DOHH2 (cell line): ENCODE results near the gene TNFRSF25.

Source experiments
- H3F3A ChIP-seq: fragments of 200-600 bp; sonication (generic), shearing (Covaris generic); 2 replicates; pipeline ENCODE4 v1.6.0; 2016; ENCODE audit warnings: antibody characterized with exemption, mild to moderate bottlenecking; ENCODE audit not compliant: control insufficient read depth, insufficient read depth
- H3K27ac ChIP-seq: fragments of 200-600 bp; sonication (generic); 2 replicates; pipeline ENCODE4 v1.5.1; 2014; ENCODE audit warnings: low read depth, mild to moderate bottlenecking, low read length, moderate library complexity
- H3K27me3 ChIP-seq: fragments of 200-600 bp; sonication (generic); 2 replicates; pipeline ENCODE4 v1.6.1; 2014; ENCODE audit warnings: mild to moderate bottlenecking, low read length, mixed read lengths; ENCODE audit not compliant: control insufficient read depth
- H3K36me3 ChIP-seq: fragments of 200-600 bp; sonication (generic); 2 replicates; pipeline ENCODE4 v1.6.1; 2014; ENCODE audit warnings: mild to moderate bottlenecking, low read length, moderate library complexity, mixed read lengths; ENCODE audit not compliant: control insufficient read depth
- H3K4me1 ChIP-seq: fragments of 200-600 bp; sonication (generic); 2 replicates; pipeline ENCODE4 v1.6.1; 2014; ENCODE audit warnings: mild to moderate bottlenecking, low read length, mixed read lengths; ENCODE audit not compliant: control insufficient read depth
- H3K4me2 ChIP-seq: fragments of 200-600 bp; sonication (generic); 2 replicates; pipeline ENCODE4 v1.6.0; 2014; ENCODE audit warnings: mild to moderate bottlenecking, low read length, moderate library complexity
- H3K4me3 ChIP-seq: fragments of 200-600 bp; sonication (generic); 2 replicates; pipeline ENCODE4 v1.5.1; 2014; ENCODE audit warnings: mild to moderate bottlenecking, low read length, mixed read lengths
- H3K79me2 ChIP-seq: fragments of 200-600 bp; sonication (generic); 2 replicates; pipeline ENCODE4 v1.6.1; 2014; ENCODE audit warnings: mild to moderate bottlenecking, low read length, mixed read lengths; ENCODE audit not compliant: control insufficient read depth
- H3K9me2 ChIP-seq: fragments of 200-600 bp; sonication (generic); replicated peaks from 2 replicates; pipeline ENCODE4 v1.6.1; 2014; ENCODE audit warnings: mild to moderate bottlenecking, low read length, mixed read lengths; ENCODE audit not compliant: control insufficient read depth
- H3K9me3 ChIP-seq: fragments of 200-600 bp; sonication (generic); 2 replicates; pipeline ENCODE4 v1.6.1; 2014; ENCODE audit warnings: antibody characterized with exemption, low read length, mixed read lengths; ENCODE audit not compliant: control insufficient read depth, insufficient read depth
- H4K20me1 ChIP-seq: fragments of 200-600 bp; sonication (generic); 2 replicates; pipeline ENCODE4 v1.6.0; 2014; ENCODE audit warnings: low read depth, mild to moderate bottlenecking, antibody characterized with exemption, low read length, moderate library complexity; ENCODE audit not compliant: control insufficient read depth, insufficient read depth
- CTCF ChIP-seq: fragments of 200-600 bp; sonication (generic); IDR thresholded peaks from one replicate; pipeline ENCODE4 v1.5.1; 2014; ENCODE audit warnings: antibody characterized with exemption, mild to moderate bottlenecking, low read depth, low read length; ENCODE audit not compliant: poor library complexity, severe bottlenecking
- EZH2phosphoT487 ChIP-seq: fragments of 200-600 bp; sonication (generic); IDR thresholded peaks from 2 replicates; pipeline ENCODE4 v1.6.1; 2017; ENCODE audit warnings: borderline replicate concordance, mild to moderate bottlenecking, antibody characterized with exemption, low read length, moderate library complexity, mixed read lengths

The TNFRSF25 gene

GRCh38 chr1:6511056-6511455 is 45.1 kb upstream of the TNFRSF25 start:
- Histone ChIP-seq H3K36me3 (no peaks in the 10 kb centered on the region), H3K4me2 (no peak overlapping the region), H3K27me3 (no peaks in the 10 kb centered on the region), H3K9me2 (no peaks in the 10 kb centered on the region), H3K4me3 (no peak overlapping the region), H3K9me3 (no peaks in the 10 kb centered on the region), H3K27ac (no peak overlapping the region), H4K20me1 (no peaks in the 10 kb centered on the region), H3K4me1 (no peaks in the 10 kb centered on the region), H3K79me2 (no peaks in the 10 kb centered on the region), H3F3A (no peaks in the 10 kb centered on the region)
- no peak for TF ChIP-seq EZH2phosphoT487
- TF ChIP-seq CTCF: no peak

GRCh38 chr1:6510493-6510892 is 44.5 kb upstream of the TNFRSF25 start:
- Histone ChIP-seq H3K27ac (no peak overlapping the region), H3K9me2 (no peaks in the 10 kb centered on the region), H4K20me1 (no peaks in the 10 kb centered on the region), H3K4me3 (no peak overlapping the region), H3K4me1 (no peaks in the 10 kb centered on the region), H3K27me3 (no peaks in the 10 kb centered on the region), H3K9me3 (no peaks in the 10 kb centered on the region), H3K79me2 (no peaks in the 10 kb centered on the region), H3F3A (no peaks in the 10 kb centered on the region), H3K36me3 (no peaks in the 10 kb centered on the region), H3K4me2 (no peak overlapping the region)
- TF ChIP-seq EZH2phosphoT487: no peak
- TF ChIP-seq CTCF: no peak

- H4K20me1 ChIP-seq: no peaks in the 10 kb centered on the region
- H3K36me3 ChIP-seq: no peaks in the 10 kb centered on the region
- H3K4me2 ChIP-seq: no peak overlapping the region
- H3K79me2 ChIP-seq: no peaks in the 10 kb centered on the region
- no peak overlapping the region for H3K27ac ChIP-seq
- TF ChIP-seq CTCF: no peak
- TF ChIP-seq EZH2phosphoT487: no peak
- H3F3A ChIP-seq: no peaks in the 10 kb centered on the region
- no peak overlapping the region for H3K4me3 ChIP-seq
- H3K9me2 ChIP-seq: no peaks in the 10 kb centered on the region
- no peaks in the 10 kb centered on the region for H3K9me3 ChIP-seq
- no peaks in the 10 kb centered on the region for H3K27me3 ChIP-seq
- no peaks in the 10 kb centered on the region for H3K4me1 ChIP-seq
Observed at GRCh38 chr1:6509919-6510291, 43.9 kb upstream of the TNFRSF25 start.
